Spleen (tissue), 11 donors: ENCODE measurements around the gene PDCD1. TPM values are rescaled to one million over a fixed set of nuclear protein-coding genes. Genes with fewer than 3 reads are reported as not detected.

ENCODE experiments used
- DNase-seq: peaks from one replicate; pipeline ENCODE4 v3.0.0-alpha.2; 2020
- H3K27ac ChIP-seq, 8 donors: fragments of 200-600 bp; sonication (generic) in 7 of 8; 1 replicate in 4 of 8; 2 replicates in 4 of 8; pipeline versions ENCODE4 v1.5.0 to v1.8.0; 2016 to 2021; ENCODE audit warnings: inconsistent platforms in 4 of 8, mild to moderate bottlenecking in 4 of 8, moderate library complexity in 1 of 8
- H3K27me3 ChIP-seq, 7 donors: fragments of 200-600 bp; sonication (generic) in 6 of 7; replicated peaks in 1 of 7; 1 replicate in 4 of 7; 2 replicates in 3 of 7; pipeline versions ENCODE4 v1.5.0 to v1.8.0; 2016 to 2021; ENCODE audit warnings: inconsistent platforms in 3 of 7, mild to moderate bottlenecking in 1 of 7
- H3K36me3 ChIP-seq, 6 donors: fragments of 200-600 bp; sonication (generic) in 5 of 6; 1 replicate in 4 of 6; 2 replicates in 2 of 6; pipeline versions ENCODE4 v1.5.0 to v1.8.0; 2016 to 2021; ENCODE audit warnings: inconsistent platforms in 2 of 6
- H3K4me1 ChIP-seq, 6 donors: fragments of 200-600 bp; sonication (generic) in 5 of 6; 1 replicate in 3 of 6; 2 replicates in 3 of 6; pipeline versions ENCODE4 v1.5.0 to v1.8.0; 2016 to 2021; ENCODE audit warnings: inconsistent platforms in 3 of 6
- H3K4me3 ChIP-seq, 8 donors: fragments of 200-600 bp; sonication (generic) in 7 of 8; 1 replicate in 4 of 8; 2 replicates in 4 of 8; pipeline versions ENCODE4 v1.5.0 to v1.8.0; 2016 to 2021; ENCODE audit warnings: inconsistent platforms in 4 of 8, mild to moderate bottlenecking in 4 of 8, moderate library complexity in 2 of 8
- H3K9me3 ChIP-seq, 8 donors: fragments of 200-600 bp; sonication (generic) in 7 of 8; 1 replicate in 4 of 8; 2 replicates in 4 of 8; pipeline versions ENCODE4 v1.5.0 to v1.8.0; 2016 to 2021; ENCODE audit warnings: inconsistent platforms in 4 of 8
- POLR2A ChIP-seq, 3 donors: fragments of 450-650 bp; IDR thresholded peaks; one replicate each; pipeline ENCODE4 v1.5.1; 2017; ENCODE audit warnings: antibody characterized with exemption in 3 of 3, mild to moderate bottlenecking in 1 of 3
- POLR2AphosphoS5 ChIP-seq, 3 donors: sonication (generic); formaldehyde crosslinking; IDR thresholded peaks; one replicate each; pipeline ENCODE4 v1.5.1; 2017; ENCODE audit warnings: antibody characterized with exemption in 3 of 3
- WGBS, 5 donors: extraction: QIAGEN DNeasy Blood & Tissue Kit in 3 of 5; methylation state at CpG; one replicate each; pipeline versions ENCODE4 v1.1.5 to v1.1.7; 2013 to 2018; 5-methylcytosine and 5-hydroxymethylcytosine counted together
- intact Hi-C: fragments of 100-400 bp; cut with DNase I; formaldehyde crosslinking; loops from one replicate; pipeline ENCODE4 v1.15.0; 2023; ENCODE audit warnings: low total_unique reads
- polyA plus RNA-seq, 3 donors: library from polyadenylated mRNA; stranded (reverse); fragments of 200-250 nt; gene quantifications; one replicate each; pipeline ENCODE4 v1.2.1, GENCODE V29; 2013
- total RNA-seq, 7 donors: library from RNA; depleted of rRNA in 3 of 7; stranded (reverse); fragments of >200 nt in 3 of 7; fragmentation: NEBNext Ultra II Directional in 4 of 7; extraction: Animal tissue kit (Norgen Biotek cat#: 25700) in 4 of 7; gene quantifications; one replicate each; pipeline versions ENCODE4 v1.1.0 to v1.2.1, GENCODE V29; 2016 to 2021
- TF ChIP-seq, protein P1 (sequence below), 11 experiments: fragments of 200-600 bp in 7 of 11; fragments of 450-650 bp in 4 of 11; sonication (generic) in 4 of 11; IDR thresholded peaks in 8 of 11; conservative IDR thresholded peaks in 3 of 11; 1 replicate in 7 of 11; 2 replicates in 4 of 11; pipeline versions ENCODE4 v1.4.0 to v1.8.0; 2016 to 2021; ENCODE audit warnings: antibody characterized with exemption in 11 of 11, inconsistent platforms in 4 of 11, mild to moderate bottlenecking in 1 of 11
- donor health status: healthy with polysubstance abuse.
- donor health status: DM: no; HTN: no; CAD: no; lungs with moderate emphysema.
- donor health status: DM: no; HTN: no; CAD: no.
- donor health status: Bipolar disorder and iron deficiency.
- donor health status: healthy.
- donor health status: DM: no; HTN: no; CAD: no.
- donor health status: DM: yes; HTN: yes; CAD: no.

The PDCD1 gene
- total and polyA plus RNA-seq, 10 donors = 2.7 to 7.9 (median 5.3) TPM

DNA sequence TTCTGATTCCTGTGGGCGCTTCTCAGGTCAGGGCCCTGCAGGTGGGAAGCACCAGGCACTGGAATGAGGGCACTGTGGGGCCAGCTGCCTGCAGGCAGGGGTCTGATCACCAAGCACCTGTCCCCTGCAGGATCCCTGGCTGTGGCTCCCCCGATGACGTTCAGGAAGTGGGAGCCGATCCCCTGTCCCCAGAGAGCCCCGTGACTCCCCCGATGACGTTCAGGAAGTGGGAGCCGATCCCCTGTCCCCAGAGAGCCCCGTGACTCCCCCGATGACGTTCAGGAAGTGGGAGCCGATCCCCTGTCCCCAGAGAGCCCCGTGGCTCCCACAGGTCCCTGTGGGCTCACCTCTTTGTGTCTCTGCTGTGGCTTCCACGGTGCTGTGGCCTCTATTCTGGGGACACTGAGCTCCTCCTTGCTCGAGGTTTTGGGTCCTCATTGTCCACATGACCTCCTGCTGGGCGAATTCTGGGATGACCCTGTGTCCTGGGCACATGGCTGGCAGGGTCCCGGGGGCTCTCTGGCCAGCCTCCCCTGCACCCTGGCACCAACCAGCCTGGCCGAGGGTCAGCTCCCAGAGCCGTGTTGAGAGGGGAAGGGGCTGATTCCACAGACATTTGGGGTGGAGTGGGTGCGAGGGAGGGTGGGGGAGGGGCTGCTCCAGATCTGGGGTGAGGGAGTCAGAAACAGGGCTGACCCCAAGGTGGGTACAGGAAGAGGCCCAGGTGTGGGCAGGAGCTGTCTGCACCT lies 44.9 kb downstream of the PDCD1 start:
- TF ChIP-seq, protein P1, sequence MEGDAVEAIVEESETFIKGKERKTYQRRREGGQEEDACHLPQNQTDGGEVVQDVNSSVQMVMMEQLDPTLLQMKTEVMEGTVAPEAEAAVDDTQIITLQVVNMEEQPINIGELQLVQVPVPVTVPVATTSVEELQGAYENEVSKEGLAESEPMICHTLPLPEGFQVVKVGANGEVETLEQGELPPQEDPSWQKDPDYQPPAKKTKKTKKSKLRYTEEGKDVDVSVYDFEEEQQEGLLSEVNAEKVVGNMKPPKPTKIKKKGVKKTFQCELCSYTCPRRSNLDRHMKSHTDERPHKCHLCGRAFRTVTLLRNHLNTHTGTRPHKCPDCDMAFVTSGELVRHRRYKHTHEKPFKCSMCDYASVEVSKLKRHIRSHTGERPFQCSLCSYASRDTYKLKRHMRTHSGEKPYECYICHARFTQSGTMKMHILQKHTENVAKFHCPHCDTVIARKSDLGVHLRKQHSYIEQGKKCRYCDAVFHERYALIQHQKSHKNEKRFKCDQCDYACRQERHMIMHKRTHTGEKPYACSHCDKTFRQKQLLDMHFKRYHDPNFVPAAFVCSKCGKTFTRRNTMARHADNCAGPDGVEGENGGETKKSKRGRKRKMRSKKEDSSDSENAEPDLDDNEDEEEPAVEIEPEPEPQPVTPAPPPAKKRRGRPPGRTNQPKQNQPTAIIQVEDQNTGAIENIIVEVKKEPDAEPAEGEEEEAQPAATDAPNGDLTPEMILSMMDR (IDR thresholded peaks at IDR 0.05 in 8 of 11, conservative IDR thresholded peaks at IDR 0.05 in 3 of 11) = no peak
- TF ChIP-seq POLR2A (IDR thresholded peaks at IDR 0.05) (no peak), POLR2AphosphoS5 (IDR thresholded peaks at IDR 0.05) (no peak)
- WGBS, 5 donors = 36 to 44% (median 41%) methylated on average over 14 to 20 of the region's 20 CpGs
- H3K27me3 ChIP-seq = peaks cover 0 to 82% (median 7%) of the 10 kb centered on the region in 7 donors
- H3K27ac ChIP-seq = no peak overlapping the region
- intact Hi-C loops = no loop called here
- peaks cover 0 to 31% (median 15%) of the 10 kb centered on the region in 6 donors for H3K4me1 ChIP-seq
- H3K36me3 ChIP-seq = no peaks in the 10 kb centered on the region
- H3K9me3 ChIP-seq = no peaks in the 10 kb centered on the region
- H3K4me3 ChIP-seq = no peak overlapping the region
- DNase-seq = no peak

DNA sequence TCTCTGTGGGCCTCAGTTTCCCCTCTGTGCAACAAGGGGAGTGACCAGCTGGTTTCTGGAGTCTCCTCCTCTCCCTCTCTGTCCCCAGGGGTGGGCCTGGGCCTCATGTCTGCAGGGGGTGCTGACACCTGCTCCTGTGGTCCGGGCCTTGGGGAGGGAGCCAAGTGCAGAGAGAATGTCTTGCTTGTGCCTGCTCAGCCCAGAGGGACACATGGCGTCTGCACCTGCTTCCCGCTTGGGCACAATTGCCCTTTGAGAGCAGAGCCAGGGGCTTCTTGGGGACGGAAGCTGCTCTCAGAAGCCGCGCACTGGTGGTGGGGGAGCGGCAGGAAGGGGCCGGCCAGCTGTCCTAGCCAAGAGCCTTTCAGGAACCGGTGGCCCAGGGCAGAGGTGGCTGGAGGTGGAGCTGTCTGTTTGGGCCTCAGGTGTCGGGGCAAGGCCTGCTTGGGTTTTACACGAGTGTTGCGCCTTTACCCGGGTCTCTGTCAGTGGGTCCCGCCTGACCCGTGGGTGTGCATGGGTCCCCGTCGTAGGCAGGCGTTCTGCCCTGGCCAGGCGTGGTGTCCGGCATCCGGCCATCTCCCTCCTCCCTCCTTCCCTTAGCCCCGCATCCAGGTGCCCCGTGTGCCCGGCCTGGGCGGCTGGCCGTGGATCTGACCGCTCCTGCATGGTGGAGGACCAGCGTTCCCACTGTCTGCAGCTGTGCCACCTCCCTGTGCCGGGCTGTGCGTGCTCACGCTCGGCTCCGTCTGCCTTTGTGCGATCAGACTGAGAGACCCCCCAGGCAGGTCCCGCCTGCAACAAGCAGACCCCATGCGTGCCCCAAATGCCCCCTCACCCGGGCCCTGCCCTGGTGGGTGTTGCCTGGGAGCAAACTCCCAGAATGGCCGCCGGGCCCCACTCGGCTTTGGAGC lies 45.7 kb downstream of the PDCD1 start:
- intact Hi-C loops = no loop called here
- TF ChIP-seq POLR2AphosphoS5 (IDR thresholded peaks at IDR 0.05) = no peak
- TF ChIP-seq, protein P1 (IDR thresholded peaks at IDR 0.05 in 8 of 11, conservative IDR thresholded peaks at IDR 0.05 in 3 of 11) = no peak
- TF ChIP-seq POLR2A (IDR thresholded peaks at IDR 0.05) = no peak
- no peaks in the 10 kb centered on the region for H3K36me3 ChIP-seq
- peaks cover 0 to 76% (median 7%) of the 10 kb centered on the region in 7 donors for H3K27me3 ChIP-seq
- H3K4me3 ChIP-seq = no peak overlapping the region
- H3K27ac ChIP-seq = no peak overlapping the region
- peaks cover 0 to 29% (median 11%) of the 10 kb centered on the region in 6 donors for H3K4me1 ChIP-seq
- DNase-seq = peak; percentile 73
- 82 to 91% (median 87%) methylated on average over 25 to 40 of the region's 40 CpGs for WGBS, 5 donors
- no peaks in the 10 kb centered on the region for H3K9me3 ChIP-seq

DNA sequence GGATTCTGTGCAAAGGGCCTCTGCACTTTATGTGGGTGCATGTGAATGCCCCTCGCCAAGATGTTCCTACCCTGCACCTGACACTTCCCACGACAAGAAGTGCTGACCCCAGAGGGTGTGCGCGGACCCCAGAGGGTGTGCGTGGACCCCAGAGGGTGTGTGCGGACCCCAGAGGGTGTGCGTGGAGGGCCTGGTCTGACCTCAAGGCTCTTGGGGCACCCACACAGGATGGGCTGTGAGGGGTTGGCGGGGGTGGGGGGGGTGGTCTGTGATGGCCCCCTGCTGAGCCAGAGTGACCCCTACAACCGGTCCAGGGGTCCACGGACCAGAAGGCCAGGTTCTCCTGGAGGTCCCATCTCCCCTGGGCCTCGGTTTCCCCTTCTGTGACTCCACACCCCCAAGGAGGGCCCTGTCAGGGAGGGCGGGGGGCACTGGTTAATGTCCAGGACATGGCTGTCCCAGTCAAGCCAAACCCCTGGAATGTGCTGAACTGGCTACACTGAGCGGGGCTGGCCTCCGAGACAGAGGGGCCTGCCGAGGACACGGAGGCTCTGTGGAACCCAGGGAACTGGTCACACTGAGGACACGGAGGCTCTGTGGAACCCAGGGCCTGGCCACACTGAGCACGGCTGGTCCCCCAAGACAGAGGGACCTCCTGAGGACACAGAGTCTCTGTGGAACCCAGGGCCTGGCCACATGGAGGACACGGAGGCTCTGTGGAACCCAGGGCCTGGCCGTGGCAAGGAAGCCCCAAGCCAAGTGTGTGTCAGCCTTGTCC lies 46.6 kb downstream of the PDCD1 start:
- Histone ChIP-seq H3K9me3 (no peaks in the 10 kb centered on the region), H3K27ac (no peak overlapping the region), H3K36me3 (no peaks in the 10 kb centered on the region), H3K4me3 (no peak overlapping the region), H3K27me3 (peaks cover 0 to 67% (median 7%) of the 10 kb centered on the region in 7 donors), H3K4me1 (peaks cover 0 to 20% (median 4%) of the 10 kb centered on the region in 6 donors)
- TF ChIP-seq POLR2AphosphoS5 (IDR thresholded peaks at IDR 0.05) (no peak), POLR2A (IDR thresholded peaks at IDR 0.05) (no peak)
- TF ChIP-seq, protein P1 (IDR thresholded peaks at IDR 0.05 in 8 of 11, conservative IDR thresholded peaks at IDR 0.05 in 3 of 11) = no peak
- intact Hi-C loops = no loop called here
- peak; percentile 55 for DNase-seq
- WGBS, 5 donors = 78 to 95% (median 82%) methylated on average over 8 to 20 of the region's 20 CpGs
